ENCODE measurements around the gene MCHR1.

The MCHR1 gene

GRCh38 chr22:40694411-40694810 lies 15.1 kb downstream of the MCHR1 start:
- TF ChIP-seq RAD21 (IDR thresholded peaks at IDR 0.05; ENCODE audit: low read depth) (no peak), EGR1 (IDR thresholded peaks at IDR 0.05) (no peak), REST (IDR thresholded peaks at IDR 0.05; ENCODE audit: low read depth) (no peak), EP300 (IDR thresholded peaks at IDR 0.05; ENCODE audit: borderline replicate concordance) (no peak), FOXM1 (IDR thresholded peaks at IDR 0.05; ENCODE audit: borderline replicate concordance, low read depth) (no peak), MAX (IDR thresholded peaks at IDR 0.05) (no peak), CEBPB (IDR thresholded peaks at IDR 0.05) (no peak), NFIC (IDR thresholded peaks at IDR 0.05) (no peak), YY1 (IDR thresholded peaks at IDR 0.05; ENCODE audit: low read depth) (no peak)

GRCh38 chr22:40701274-40701673 lies 22.0 kb downstream of the MCHR1 start:
- TF ChIP-seq RAD21 (IDR thresholded peaks at IDR 0.05; ENCODE audit: low read depth) (no peak), TEAD4 (IDR thresholded peaks at IDR 0.05) (no peak), EGR1 (IDR thresholded peaks at IDR 0.05) (no peak), CREB1 (IDR thresholded peaks at IDR 0.05; ENCODE audit: low read depth) (no peak), TCF12 (IDR thresholded peaks at IDR 0.05; ENCODE audit: low read depth) (no peak), REST (IDR thresholded peaks at IDR 0.05; ENCODE audit: low read depth) (no peak), MAX (IDR thresholded peaks at IDR 0.05) (no peak), NFIC (IDR thresholded peaks at IDR 0.05) (no peak)

GRCh38 chr22:40703174-40703573 lies 23.9 kb downstream of the MCHR1 start:
- TF ChIP-seq REST (IDR thresholded peaks at IDR 0.05; ENCODE audit: low read depth) (no peak), USF1 (IDR thresholded peaks at IDR 0.05) (peak; percentile 65), EGR1 (IDR thresholded peaks at IDR 0.05) (no peak)

- TF ChIP-seq NFIC (IDR thresholded peaks at IDR 0.05) (peak; percentile 12; the same call in 1 of the 2 replicates), TAF1 (IDR thresholded peaks at IDR 0.05; ENCODE audit: low read depth) (no peak)
Measured at GRCh38 chr22:40703736-40704135, 24.5 kb downstream of the MCHR1 start.

- no peak for TF ChIP-seq ZBTB7A (IDR thresholded peaks at IDR 0.05; ENCODE audit: low read depth)
- TF ChIP-seq FOXM1 (IDR thresholded peaks at IDR 0.05; ENCODE audit: borderline replicate concordance, low read depth) = no peak
- no peak for TF ChIP-seq EGR1 (IDR thresholded peaks at IDR 0.05)
- no peak for TF ChIP-seq CREB1 (IDR thresholded peaks at IDR 0.05; ENCODE audit: low read depth)
- TF ChIP-seq CEBPB (IDR thresholded peaks at IDR 0.05) = no peak
- no peak for TF ChIP-seq NFIC (IDR thresholded peaks at IDR 0.05)
- TF ChIP-seq TAF1 (IDR thresholded peaks at IDR 0.05; ENCODE audit: low read depth) = no peak
- no peak for TF ChIP-seq TEAD4 (IDR thresholded peaks at IDR 0.05)
- no peak for TF ChIP-seq YY1 (IDR thresholded peaks at IDR 0.05; ENCODE audit: low read depth)
- no peak for TF ChIP-seq TCF12 (IDR thresholded peaks at IDR 0.05; ENCODE audit: low read depth)
- TF ChIP-seq MAX (IDR thresholded peaks at IDR 0.05) = no peak
- no peak for TF ChIP-seq RAD21 (IDR thresholded peaks at IDR 0.05; ENCODE audit: low read depth)
- no peak for TF ChIP-seq USF1 (IDR thresholded peaks at IDR 0.05)
- no peak for TF ChIP-seq EP300 (IDR thresholded peaks at IDR 0.05; ENCODE audit: borderline replicate concordance)
- no peak for TF ChIP-seq REST (IDR thresholded peaks at IDR 0.05; ENCODE audit: low read depth)
Measured at GRCh38 chr22:40705918-40706682, 26.8 kb downstream of the MCHR1 start.

All from Ishikawa (cell line).